ENCODE data around the gene CD99.
A peak's percentile ranks its signal among the peaks of the same experiment; 100 is the strongest.
"Not testable (repeated sequence)": the region's sequence is repeated elsewhere in the genome, so short reads cannot be mapped to it uniquely, and the experiment has no call there.

The CD99 gene

DNA sequence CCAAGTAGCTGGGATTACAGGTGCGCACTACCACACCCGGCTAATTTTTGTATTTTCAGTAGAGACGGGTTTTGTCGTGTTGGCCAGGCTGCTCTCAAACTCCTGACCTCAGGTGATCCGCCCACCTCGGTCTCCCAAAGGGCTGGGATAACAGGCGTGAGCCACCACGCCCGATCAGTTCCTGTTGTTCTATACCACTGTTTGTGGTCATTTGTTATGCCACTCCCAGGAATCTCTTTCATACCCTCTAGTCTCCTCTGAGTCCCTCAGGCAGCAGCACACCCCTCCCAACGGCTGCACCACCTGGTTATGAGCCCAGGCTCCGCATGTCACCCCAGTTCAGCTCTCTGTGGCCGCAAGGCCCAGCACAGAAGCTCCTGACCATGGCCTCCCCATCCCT lies 17.5 kb upstream of the CD99 start:
- TF ChIP-seq, protein P1, sequence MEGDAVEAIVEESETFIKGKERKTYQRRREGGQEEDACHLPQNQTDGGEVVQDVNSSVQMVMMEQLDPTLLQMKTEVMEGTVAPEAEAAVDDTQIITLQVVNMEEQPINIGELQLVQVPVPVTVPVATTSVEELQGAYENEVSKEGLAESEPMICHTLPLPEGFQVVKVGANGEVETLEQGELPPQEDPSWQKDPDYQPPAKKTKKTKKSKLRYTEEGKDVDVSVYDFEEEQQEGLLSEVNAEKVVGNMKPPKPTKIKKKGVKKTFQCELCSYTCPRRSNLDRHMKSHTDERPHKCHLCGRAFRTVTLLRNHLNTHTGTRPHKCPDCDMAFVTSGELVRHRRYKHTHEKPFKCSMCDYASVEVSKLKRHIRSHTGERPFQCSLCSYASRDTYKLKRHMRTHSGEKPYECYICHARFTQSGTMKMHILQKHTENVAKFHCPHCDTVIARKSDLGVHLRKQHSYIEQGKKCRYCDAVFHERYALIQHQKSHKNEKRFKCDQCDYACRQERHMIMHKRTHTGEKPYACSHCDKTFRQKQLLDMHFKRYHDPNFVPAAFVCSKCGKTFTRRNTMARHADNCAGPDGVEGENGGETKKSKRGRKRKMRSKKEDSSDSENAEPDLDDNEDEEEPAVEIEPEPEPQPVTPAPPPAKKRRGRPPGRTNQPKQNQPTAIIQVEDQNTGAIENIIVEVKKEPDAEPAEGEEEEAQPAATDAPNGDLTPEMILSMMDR (IDR thresholded peaks at IDR 0.05; ENCODE audit: insufficient read depth, low read depth, low read length, missing control alignments) = no peak
- no peak overlapping the region for H3K4me3 ChIP-seq (ENCODE audit: low read length)
- DNase-seq (ENCODE audit: low read depth) = no peak

DNA sequence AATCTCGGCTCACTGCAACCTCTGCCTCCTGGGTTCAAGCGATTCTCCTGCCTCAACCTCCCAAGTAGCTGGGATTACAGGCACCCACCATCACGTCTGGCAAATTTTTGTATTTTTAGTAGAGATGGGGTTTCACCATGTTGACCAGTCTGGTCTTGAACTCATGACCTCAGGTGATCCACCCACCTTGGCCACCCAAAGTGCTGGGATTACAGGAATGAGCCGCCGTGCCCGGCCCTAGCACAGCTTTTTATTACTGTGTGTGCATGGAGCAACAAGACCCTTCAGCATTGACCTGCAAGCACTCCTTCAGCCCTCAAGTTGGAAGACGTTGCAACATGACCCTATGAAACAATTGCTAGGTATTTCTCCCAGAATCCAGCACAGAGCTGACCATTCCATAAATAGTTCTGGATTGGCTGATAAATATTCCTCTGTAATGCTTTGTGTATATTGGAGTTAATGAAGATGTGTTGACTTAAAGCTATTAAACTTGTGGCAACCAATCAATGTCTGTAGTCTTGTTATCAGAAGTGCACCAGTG lies 15.4 kb upstream of the CD99 start:
- not testable (repeated sequence) for H3K4me3 ChIP-seq (ENCODE audit: low read length); DNase-seq (ENCODE audit: low read depth)

DNA sequence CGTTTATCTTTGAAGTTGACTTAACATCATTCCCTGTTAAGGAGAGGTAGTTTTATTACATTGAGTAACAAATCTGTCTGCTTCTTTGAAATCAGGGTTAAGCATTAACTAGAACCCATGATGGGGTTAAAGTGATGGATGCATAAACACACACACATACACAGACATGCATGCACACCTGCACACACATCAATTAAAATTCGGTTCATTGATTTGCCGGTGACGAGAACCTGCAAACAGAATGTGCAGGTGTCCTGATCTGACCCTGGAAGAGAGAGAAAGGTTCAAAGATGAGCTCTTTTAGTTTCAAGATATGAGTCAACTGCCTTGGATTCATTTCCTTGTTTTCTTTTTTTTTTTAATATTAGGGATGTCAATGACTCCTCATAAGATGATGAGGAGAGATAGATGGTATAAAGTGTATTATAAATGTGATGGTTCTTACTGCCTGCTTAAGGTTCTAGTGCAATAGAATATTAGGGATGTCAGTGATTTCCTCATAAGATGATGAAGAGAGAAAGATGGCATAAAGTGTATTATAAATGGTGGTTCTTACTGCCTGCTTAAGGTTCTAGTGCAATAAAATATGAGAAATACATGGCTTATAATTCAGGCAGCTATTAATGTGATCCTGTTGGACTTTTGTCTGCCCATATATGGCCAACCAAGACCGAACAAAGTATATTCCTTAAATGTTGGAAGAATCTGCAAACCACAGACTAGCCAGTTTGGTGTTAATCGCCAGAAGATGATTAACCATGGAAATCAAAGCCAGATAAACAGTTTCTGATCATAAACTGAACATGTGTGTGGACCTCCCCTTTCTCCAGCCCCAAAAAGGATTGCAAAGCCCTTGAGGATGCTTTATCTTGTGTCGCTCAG lies 14.1 kb upstream of the CD99 start:
- H3K4me3 ChIP-seq (ENCODE audit: low read length) = no peak overlapping the region
- peak; percentile 47 for DNase-seq (ENCODE audit: low read depth)

DNA sequence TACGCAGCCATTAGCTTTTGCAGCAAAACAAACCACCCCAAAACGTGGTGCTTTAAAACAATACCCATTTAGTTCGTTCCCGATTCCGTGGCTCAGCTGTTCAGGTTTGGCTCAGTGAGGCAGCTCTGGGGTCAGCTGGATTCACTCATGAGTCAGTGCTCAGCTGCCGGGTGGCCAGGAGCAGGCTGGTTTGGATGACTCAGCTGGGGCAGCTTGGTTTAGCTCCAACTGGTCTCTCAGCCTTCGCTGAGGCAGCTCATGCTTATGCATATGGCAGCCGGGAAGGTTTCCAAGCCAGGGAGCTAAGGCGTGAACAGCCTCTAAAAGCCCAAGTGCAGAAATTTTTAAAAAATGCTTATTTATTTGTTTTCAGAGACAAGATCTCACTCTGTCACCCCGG lies 13.3 kb upstream of the CD99 start:
- H3K4me3 ChIP-seq (ENCODE audit: low read length) = no peak overlapping the region
- DNase-seq (ENCODE audit: low read depth) = peak; percentile 98

More for the DNA sequence above, 14.1 kb upstream of the CD99 start:
- TF ChIP-seq, protein P1 (IDR thresholded peaks at IDR 0.05; ENCODE audit: insufficient read depth, low read depth, low read length, missing control alignments) = no peak

DNA sequence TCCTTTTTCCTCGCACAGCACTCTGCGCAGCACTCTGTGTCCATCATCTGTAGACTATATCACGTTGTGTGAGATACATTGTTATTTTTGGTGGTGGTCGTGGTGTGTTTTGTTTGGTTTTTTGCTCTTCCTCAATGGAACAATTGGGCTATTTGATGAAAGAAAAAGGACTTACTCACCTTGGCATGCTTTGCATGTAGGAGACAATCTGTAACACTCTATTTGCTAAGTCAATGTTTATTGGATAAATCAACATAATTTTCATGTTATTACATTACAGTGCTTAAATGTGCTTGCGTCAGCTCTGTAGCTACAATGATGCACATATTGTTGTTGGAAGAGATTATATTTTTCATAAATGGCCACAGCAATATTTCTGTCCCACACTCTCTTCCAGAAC lies 12.5 kb upstream of the CD99 start:
- H3K4me3 ChIP-seq (ENCODE audit: low read length) = no peak overlapping the region
- TF ChIP-seq, protein P1 (IDR thresholded peaks at IDR 0.05; ENCODE audit: insufficient read depth, low read depth, low read length, missing control alignments) = no peak
- DNase-seq (ENCODE audit: low read depth) = no peak

More for the DNA sequence above, 13.3 kb upstream of the CD99 start:
- TF ChIP-seq, protein P1 (IDR thresholded peaks at IDR 0.05; ENCODE audit: insufficient read depth, low read depth, low read length, missing control alignments) = no peak

DNA sequence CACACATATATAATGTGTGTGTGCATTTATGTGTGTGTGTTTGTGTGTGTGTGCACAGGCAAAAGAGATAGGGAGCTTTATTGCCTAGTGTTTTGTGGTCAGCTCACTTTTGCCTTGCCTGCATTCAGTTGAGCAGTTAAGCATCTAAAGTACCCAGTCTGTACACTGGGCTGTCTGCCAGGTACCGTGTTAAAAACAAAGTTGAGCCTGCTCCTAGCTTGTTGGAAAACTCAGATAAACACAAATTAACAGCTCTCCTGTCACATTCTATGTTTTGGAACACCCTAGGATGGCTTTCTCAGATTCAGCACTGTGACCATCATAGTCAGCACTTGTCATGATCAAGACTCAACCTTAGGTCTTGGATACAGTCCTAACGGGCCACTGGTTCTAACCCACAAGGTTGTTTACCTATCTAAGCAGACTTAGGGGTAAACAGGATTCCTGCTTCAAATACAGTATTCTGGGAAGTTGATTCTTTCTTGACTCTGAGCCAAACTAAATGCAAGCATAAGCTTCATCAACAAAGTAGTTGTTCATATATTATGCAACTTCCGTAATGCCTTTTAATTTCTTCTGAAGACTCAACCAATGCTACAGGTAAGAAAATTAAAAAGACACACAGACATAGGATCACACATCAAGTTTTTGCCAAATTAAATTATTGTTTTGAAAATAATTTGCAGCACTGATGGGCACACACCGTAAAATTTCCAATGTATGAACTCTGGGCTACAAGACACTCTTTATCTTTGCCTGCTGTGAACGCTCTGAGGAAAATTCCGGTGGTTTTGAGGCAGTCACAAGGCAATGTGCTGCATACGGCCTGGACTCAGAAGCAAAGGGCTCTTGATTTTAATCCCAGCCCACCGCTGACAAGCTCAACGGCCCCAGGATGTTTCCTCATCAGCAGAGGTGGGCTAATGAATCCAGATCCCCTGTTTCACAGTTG lies 11.3 kb upstream of the CD99 start:
- TF ChIP-seq, protein P1 (IDR thresholded peaks at IDR 0.05; ENCODE audit: insufficient read depth, low read depth, low read length, missing control alignments) = no peak
- no peak overlapping the region for H3K4me3 ChIP-seq (ENCODE audit: low read length)
- peak; percentile 24 for DNase-seq (ENCODE audit: low read depth)

Data from epithelial cell of esophagus (primary cell).